PC-9 (cell line): ENCODE results near the gene IRAG1.
A peak's percentile ranks its signal among the peaks of the same experiment; 100 is the strongest.

Source experiments
- EZH2 ChIP-seq: fragments of 200-600 bp; sonication (generic); IDR thresholded peaks from 2 replicates; pipeline ENCODE4 v1.8.0; 2017; ENCODE audit warnings: antibody characterized with exemption, low read depth
- TF ChIP-seq, protein P1 (sequence below): fragments of 200-600 bp; sonication (generic); conservative IDR thresholded peaks from 2 replicates; pipeline ENCODE4 v1.6.1; 2017; ENCODE audit warnings: mixed run types, antibody characterized with exemption, mild to moderate bottlenecking, moderate library complexity

- TF ChIP-seq, protein P1, sequence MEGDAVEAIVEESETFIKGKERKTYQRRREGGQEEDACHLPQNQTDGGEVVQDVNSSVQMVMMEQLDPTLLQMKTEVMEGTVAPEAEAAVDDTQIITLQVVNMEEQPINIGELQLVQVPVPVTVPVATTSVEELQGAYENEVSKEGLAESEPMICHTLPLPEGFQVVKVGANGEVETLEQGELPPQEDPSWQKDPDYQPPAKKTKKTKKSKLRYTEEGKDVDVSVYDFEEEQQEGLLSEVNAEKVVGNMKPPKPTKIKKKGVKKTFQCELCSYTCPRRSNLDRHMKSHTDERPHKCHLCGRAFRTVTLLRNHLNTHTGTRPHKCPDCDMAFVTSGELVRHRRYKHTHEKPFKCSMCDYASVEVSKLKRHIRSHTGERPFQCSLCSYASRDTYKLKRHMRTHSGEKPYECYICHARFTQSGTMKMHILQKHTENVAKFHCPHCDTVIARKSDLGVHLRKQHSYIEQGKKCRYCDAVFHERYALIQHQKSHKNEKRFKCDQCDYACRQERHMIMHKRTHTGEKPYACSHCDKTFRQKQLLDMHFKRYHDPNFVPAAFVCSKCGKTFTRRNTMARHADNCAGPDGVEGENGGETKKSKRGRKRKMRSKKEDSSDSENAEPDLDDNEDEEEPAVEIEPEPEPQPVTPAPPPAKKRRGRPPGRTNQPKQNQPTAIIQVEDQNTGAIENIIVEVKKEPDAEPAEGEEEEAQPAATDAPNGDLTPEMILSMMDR: peak; percentile 90
- no peak for TF ChIP-seq EZH2
These were observed 42.2 kb upstream of the IRAG1 start for GRCh38 chr11:10735481-10736475.
